Stimulated activated CD4-positive, alpha-beta T cell treated with anti-CD3 and anti-CD28 coated beads, Interleukin-12 subunit alpha, Interleukin-12 subunit beta, amount 100 ng/mL, for 24 hours (primary cell): ENCODE results near the gene ISG20.
"Not testable (repeated sequence)": the region's sequence is repeated elsewhere in the genome, so short reads cannot be mapped to it uniquely, and the experiment has no call there.

ENCODE experiments used
- DNase-seq, 2 experiments: peaks; one replicate each; pipeline ENCODE4 v3.0.0-alpha.2; 2020; ENCODE audit warnings: low read depth in 2 of 2

ISG20 gene

GRCh38 chr15:88636654-88637053, 2.2 kb upstream of the ISG20 start:
- no peak for DNase-seq

- DNase-seq = no peak
These were observed 1.4 kb upstream of the ISG20 start for GRCh38 chr15:88637436-88637835.

GRCh38 chr15:88637841-88638625, 783 bp upstream of the ISG20 start:
- DNase-seq = no peak

DNA sequence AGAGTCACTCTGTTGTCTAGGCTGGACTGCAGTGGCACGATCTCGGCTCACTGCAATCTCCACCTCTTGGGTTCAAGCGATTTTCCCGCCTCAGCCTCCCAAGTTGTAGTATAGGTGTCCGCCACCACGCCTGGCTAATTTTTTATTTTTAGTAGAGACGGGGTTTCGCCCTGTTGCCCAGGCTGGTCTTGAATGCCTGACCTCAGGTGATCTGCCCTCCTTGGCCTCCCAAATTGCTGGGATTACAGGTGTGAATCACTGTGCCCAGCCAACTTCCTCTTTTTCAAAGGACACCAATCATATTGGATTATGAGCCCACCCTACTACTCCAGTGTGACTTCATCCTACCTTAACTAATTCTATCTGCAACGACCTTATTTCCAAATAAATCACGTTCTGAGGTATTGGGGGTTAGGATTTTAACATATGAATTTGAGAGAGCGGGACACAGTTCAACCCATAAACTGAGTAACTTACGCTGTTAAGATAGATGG, 3.2 kb downstream of the ISG20 start:
- no peak for DNase-seq

- DNase-seq = not testable (repeated sequence)
These were observed 3.7 kb downstream of the ISG20 start for GRCh38 chr15:88642514-88642913.

DNA sequence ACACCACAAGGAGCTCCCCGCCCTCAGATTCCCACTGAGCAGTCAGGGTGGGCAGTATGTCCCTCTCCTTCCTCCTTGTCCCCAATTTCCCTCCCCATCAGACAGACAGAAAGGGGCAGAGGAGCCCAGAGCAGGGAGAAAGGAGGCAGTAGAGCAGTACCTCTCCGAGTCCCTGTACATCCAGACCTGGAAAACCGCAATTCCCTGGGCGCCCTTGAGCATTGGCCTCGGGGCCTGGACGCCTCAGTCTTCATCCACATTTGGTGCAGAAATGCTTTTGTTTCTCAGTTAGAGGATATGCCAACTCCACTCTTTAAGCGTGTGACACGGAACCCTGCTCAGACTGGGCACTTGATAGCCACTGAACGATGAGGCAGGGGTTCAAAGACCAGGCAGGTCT, 5.9 kb downstream of the ISG20 start:
- no peak for DNase-seq

GRCh38 chr15:88645171-88646087, 6.6 kb downstream of the ISG20 start:
- DNase-seq = no peak

DNA sequence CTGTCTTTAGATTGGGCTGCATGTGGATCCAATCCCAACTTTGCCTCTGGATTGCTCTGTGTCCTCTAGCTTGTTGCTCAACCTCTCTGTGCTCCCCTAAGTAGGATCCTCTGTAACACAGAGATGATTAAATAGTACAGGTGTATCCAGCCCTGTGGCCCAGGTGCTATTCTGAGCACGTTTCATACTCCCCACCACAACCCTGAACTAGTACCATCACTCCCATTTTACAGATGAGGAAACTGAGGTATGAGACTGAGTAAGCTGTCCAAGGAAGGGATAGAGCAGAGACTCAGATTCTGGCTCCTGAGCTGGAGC, 7.2 kb downstream of the ISG20 start:
- no peak for DNase-seq

GRCh38 chr15:88646951-88647350, 8.1 kb downstream of the ISG20 start:
- no peak for DNase-seq

DNA sequence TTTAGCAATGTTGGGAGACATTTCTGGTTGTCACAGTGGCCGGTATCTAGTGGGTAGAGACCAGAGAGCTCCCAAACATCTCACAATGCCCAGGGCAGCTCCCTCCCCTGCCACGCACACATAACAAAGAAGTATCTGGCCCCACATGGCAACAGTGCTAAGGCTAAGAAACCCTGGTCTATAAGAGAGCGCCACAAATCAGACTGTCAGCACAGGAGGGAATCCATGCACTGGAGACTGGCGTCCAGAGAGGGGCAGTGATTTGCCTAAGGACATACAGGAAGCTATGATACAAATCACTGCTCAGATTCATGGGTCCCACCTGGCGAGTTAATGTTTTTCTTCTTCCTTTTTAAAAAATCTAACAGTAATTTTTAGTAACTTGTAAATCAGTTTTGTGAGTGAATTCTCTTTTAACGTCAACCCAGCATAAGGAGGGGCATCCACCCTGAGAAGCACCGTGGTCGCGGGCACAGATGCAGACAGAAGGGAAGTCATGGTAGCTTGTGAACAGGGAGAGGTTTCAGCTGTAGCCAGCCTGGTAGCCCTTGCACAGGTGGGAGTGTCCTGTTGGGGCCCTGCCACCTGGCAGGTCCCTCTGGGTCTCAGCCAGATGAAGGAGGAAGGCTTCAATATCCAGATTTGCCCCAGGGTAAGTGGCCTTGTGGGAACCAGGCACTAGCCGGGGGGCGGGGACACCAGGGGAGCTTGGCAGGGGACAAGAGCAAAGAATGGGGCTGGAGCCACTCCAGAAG, 8.7 kb downstream of the ISG20 start:
- DNase-seq = no peak

DNA sequence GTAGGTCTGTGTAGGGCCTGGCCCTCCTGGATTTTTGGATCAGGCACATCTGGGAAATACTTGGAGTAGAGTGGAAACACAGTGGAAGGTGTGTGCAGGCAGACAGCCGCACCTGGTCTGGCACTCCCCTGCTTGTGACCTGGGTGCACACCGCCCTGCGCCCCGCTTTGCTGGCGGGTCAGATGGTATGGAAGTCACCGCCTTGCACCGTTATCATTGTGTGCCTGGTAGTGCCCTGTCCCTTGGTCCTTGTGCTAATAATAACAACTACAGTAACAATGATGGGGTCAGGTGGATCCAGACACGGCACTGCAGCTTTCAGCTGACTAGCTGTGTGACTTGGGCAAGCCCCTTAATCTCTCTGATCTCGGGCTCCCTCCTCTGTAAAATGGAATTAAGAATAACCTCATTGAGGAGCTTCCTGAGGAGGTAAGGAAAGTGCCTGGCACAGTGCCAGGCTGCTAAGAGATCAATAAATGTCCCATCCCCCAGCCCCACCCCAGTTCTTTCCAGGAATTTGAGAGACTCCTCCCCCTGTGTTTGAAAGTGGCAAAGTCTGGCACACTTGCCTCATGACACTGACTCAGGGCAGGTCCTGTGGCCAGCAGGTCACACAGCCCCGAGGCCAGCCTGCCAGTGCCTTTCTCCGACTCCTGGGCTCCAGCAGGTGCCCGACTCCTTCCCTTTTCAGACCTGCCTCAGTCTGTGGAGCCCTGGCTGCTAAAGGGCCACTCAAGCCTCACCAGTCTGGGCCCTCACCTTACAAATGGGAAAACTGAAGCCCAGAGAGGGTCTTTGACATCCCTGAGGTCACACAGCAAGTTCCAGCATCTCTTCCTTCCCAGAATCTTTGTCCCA, 9.8 kb downstream of the ISG20 start:
- no peak for DNase-seq

DNA sequence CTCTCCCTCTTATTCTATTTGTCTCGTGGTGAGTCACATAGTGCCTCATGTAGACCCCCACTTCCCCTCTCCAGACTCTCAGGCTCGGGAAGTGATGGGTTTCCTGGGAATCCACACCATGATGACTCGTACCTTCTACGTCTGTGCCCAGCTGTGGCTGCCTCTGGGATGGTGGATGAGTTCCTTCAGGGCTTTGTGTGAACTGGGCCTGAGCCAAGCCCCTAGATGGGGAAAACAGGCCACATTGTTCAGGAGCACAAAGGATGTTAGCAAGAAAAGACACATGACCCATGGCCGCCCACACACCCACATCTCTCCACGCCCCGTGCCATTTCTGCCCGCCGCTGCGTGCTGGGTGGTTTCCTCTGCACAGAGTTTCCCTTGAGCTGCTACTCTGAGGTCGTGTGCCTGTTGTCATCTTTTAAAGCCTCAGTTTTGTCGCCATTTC, 10.5 kb downstream of the ISG20 start:
- peak; percentile 55 to 72 for DNase-seq

GRCh38 chr15:88649753-88650551, 11.1 kb downstream of the ISG20 start:
- no peak for DNase-seq

DNA sequence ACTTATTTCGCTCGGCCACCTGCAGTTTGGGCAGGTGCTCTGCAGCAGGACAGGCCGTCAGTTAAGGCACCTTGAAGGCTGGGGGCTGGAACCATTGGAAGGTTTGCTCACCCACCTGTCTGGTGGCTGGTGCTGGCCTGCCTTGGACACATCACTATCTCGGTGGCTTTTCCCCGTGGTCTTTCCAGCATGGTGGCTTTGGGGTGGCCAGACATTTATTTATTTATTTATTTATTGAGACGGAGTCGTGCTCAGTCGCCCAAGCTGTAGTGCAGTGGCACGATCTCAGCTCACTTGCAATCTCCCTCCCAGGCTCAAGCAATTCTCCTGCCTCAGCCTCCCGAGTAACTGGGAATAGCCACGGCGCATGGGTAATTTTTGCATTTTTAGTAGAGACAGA, 11.7 kb downstream of the ISG20 start:
- DNase-seq = no peak

GRCh38 chr15:88651136-88651732, 12.4 kb downstream of the ISG20 start:
- DNase-seq = no peak

GRCh38 chr15:88651971-88652370, 13.2 kb downstream of the ISG20 start:
- no peak for DNase-seq

GRCh38 chr15:88652456-88653199, 13.8 kb downstream of the ISG20 start:
- no peak for DNase-seq

DNA sequence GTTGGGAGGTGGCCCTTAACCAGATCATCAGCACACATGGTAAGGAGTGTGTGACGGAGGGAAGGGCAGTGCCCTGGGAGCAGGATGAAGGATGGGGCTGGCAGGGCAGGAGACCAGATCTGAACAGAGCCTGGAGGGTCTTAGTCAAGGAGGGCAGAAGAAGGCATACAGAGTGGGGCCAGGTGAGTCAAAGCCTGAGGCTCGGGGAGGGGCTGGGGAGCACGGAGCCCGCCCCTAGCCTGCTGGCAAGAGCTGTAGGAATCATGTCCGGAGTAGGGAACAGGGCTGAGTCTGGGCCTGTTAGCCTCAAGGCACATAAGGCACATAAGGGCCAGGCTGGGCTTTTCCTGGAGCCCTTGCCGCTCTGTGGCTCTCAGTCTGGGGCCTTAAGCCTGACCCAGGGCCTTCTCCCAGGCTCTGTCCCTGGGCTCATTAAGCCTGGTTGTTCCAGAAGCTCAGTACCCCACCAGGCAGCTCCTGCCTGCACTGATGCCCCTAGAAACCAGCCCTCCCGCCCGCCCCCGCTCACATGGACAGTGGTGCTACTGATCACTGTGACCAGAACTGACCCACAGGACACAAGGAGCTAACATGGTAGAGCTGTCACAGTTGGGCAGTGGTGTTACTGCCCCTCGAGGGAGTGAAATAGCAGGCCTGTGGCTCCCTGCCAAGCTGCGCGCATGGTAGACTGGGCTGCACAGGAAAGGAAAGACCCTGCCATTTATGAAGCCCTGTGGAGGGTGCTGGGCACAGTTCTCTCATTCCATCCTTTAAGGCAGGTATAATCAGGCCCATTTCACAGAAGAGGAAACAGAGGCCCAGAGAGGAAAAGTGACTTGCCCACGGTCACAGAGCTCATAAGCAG, 14.6 kb downstream of the ISG20 start:
- no peak for DNase-seq
